Heart right ventricle (tissue), 16 donors: ENCODE data around the gene RAB10. TPM values are rescaled to one million over a fixed set of nuclear protein-coding genes. Genes with fewer than 3 reads are reported as not detected.

Source experiments
- ATAC-seq, 8 donors: fragments of 200-7000 bp; cut with Tn5 transposase; one replicate each; pipeline ENCODE4 v1.9.1; 2020; ENCODE audit warnings: mild to moderate bottlenecking in 8 of 8, moderate library complexity in 8 of 8, moderate number of reproducible peaks in 1 of 8
- DNase-seq, 2 donors: peaks; one replicate each; pipeline ENCODE4 v3.0.0-alpha.2; 2020
- H3K27ac ChIP-seq, 10 donors: fragments of 200-600 bp; sonication (generic) in 2 of 10; one replicate each; pipeline versions ENCODE4 v1.5.0 to v1.8.0; 2020 to 2022; ENCODE audit warnings: mild to moderate bottlenecking in 3 of 10
- H3K27me3 ChIP-seq, 7 donors: fragments of 200-600 bp; one replicate each; pipeline ENCODE4 v1.8.0; 2021 to 2022; ENCODE audit warnings: mild to moderate bottlenecking in 2 of 7
- H3K36me3 ChIP-seq, 9 donors: fragments of 200-600 bp; sonication (generic) in 1 of 9; one replicate each; pipeline versions ENCODE4 v1.5.0 to v1.8.0; 2020 to 2022; ENCODE audit warnings: mild to moderate bottlenecking in 2 of 9
- H3K4me1 ChIP-seq, 9 donors: fragments of 200-600 bp; sonication (generic) in 1 of 9; one replicate each; pipeline versions ENCODE4 v1.5.0 to v1.8.0; 2020 to 2022; ENCODE audit warnings: mild to moderate bottlenecking in 4 of 9
- H3K4me3 ChIP-seq, 10 donors: fragments of 200-600 bp; sonication (generic) in 2 of 10; one replicate each; pipeline versions ENCODE4 v1.5.0 to v1.8.0; 2020 to 2022; ENCODE audit warnings: mild to moderate bottlenecking in 7 of 10, moderate library complexity in 2 of 10
- H3K9me3 ChIP-seq, 11 donors: fragments of 200-600 bp in 10 of 11; sonication (generic) in 2 of 11; one replicate each; pipeline versions ENCODE4 v1.5.0 to v1.8.0; 2013 to 2022; ENCODE audit warnings: mild to moderate bottlenecking in 2 of 11, control low read depth in 1 of 11, moderate library complexity in 1 of 11
- WGBS, 2 donors: extraction: QIAGEN DNeasy Blood & Tissue Kit; methylation state at CpG; one replicate each; pipeline ENCODE4 v1.1.7; 2013; ENCODE audit warnings: inconsistent platforms in 1 of 2; 5-methylcytosine and 5-hydroxymethylcytosine counted together
- intact Hi-C, 10 donors: fragments of 100-400 bp; cut with DNase I; formaldehyde crosslinking; loops; one replicate each; pipeline versions ENCODE4 v1.11.1 to v1.14.2; 2022
- polyA plus RNA-seq, 2 donors: library from polyadenylated mRNA; stranded (reverse); fragments of 200-250 nt; gene quantifications; one replicate each; pipeline ENCODE4 v1.2.3, GENCODE V29; 2013
- total RNA-seq, 10 donors: library from RNA; stranded (reverse); fragmentation: NEBNext Ultra II Directional in 3 of 10; extraction: Animal tissue kit (Norgen Biotek cat#: 25700) in 3 of 10; gene quantifications; one replicate each; pipeline versions ENCODE4 v1.2.1 to v1.2.4, GENCODE V29; 2021 to 2023
- TF ChIP-seq, protein P1 (sequence below), 9 donors: fragments of 200-600 bp; sonication (generic) in 2 of 9; IDR thresholded peaks; one replicate each; pipeline versions ENCODE4 v1.5.0 to v1.8.0; 2021 to 2022; ENCODE audit warnings: antibody characterized with exemption in 9 of 9, mild to moderate bottlenecking in 5 of 9, moderate library complexity in 1 of 9
- donor health status: Arrhythmogenic right ventricular cardiomyopathy.
- donor health status: ischemic (EF 13 %, LVEDD 7.1; RV severe dilation, severe dysfunction).
- donor health status: healthy with polysubstance abuse.
- donor health status: DM: no; HTN: yes; CAD: no.
- donor health status: DM: no; HTN: no; CAD: no.
- donor health status: ischemic (EF 25% LVEDD 6.9; RV normal size, moderate dysfunction).
- donor health status: ischemic (EF 25% LVEDD 5.7; RV mildly dilated, moderate dysfunction).
- donor health status: healthy.
- donor health status: DM: yes; HTN: yes; CAD: no.
- donor health status: Ischemic cardiomyopathy.
- donor health status: ischemic (EF 35%, LVEDD 5.7; RV mildly dilated, moderate dysfunction).
- donor health status: nonischemic (EF 11% LVEDD 7.7; RV severe dilation, severe dysfunction).
- donor health status: DM: yes; HTN: yes; CAD: no.
- donor health status: PGD.
- donor health status: ischemic (EF 29% LVEDD 5.4; RV normal size, mild dysfunction).
- donor health status: nonischemic (EF 23%, LVEDD 6.1; RV moderate dilation, normal function).

RAB10 gene
- total and polyA plus RNA-seq, 12 donors = 32.2 to 110 (median 94.2) TPM

DNA sequence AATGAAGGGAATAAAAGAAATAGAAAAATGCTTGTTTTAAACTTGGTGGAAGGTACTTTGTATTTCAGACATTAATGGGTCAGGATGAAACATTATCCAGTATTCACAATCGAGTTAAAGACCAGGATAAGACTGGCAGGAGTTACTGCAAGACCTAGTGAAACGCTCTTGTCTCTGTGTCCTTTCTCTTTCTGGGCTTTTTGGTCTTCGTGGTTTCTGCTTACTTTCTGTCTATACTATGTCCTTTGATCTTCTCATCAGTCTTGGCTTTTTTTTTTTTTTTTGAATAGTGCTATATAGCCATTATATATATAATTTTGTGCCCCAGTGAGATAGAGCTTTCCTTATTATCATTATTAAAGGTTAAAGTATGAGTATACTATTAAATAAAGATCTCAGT, 96.9 kb downstream of the RAB10 start:
- Histone ChIP-seq H3K4me1 (peaks cover 0 to 22% (median 10%) of the 10 kb centered on the region in 9 donors), H3K4me3 (no peak overlapping the region), H3K27ac (no peak overlapping the region), H3K36me3 (peaks cover 0 to 87% (median 6%) of the 10 kb centered on the region in 9 donors), H3K9me3 (no peaks in the 10 kb centered on the region), H3K27me3 (no peaks in the 10 kb centered on the region)
- TF ChIP-seq, protein P1, sequence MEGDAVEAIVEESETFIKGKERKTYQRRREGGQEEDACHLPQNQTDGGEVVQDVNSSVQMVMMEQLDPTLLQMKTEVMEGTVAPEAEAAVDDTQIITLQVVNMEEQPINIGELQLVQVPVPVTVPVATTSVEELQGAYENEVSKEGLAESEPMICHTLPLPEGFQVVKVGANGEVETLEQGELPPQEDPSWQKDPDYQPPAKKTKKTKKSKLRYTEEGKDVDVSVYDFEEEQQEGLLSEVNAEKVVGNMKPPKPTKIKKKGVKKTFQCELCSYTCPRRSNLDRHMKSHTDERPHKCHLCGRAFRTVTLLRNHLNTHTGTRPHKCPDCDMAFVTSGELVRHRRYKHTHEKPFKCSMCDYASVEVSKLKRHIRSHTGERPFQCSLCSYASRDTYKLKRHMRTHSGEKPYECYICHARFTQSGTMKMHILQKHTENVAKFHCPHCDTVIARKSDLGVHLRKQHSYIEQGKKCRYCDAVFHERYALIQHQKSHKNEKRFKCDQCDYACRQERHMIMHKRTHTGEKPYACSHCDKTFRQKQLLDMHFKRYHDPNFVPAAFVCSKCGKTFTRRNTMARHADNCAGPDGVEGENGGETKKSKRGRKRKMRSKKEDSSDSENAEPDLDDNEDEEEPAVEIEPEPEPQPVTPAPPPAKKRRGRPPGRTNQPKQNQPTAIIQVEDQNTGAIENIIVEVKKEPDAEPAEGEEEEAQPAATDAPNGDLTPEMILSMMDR (IDR thresholded peaks at IDR 0.05) = no peak
- intact Hi-C loops = loop anchor here in 1 of 10 donors (5.0 to 10.0 kb wide), 2 partner anchors 38 to 276 kb away; no protein-coding TSS in a partner anchor
- 92 to 95% methylated on average over 3 of the region's 3 CpGs for WGBS, 2 donors
- ATAC-seq (no peak), DNase-seq (no peak)

DNA sequence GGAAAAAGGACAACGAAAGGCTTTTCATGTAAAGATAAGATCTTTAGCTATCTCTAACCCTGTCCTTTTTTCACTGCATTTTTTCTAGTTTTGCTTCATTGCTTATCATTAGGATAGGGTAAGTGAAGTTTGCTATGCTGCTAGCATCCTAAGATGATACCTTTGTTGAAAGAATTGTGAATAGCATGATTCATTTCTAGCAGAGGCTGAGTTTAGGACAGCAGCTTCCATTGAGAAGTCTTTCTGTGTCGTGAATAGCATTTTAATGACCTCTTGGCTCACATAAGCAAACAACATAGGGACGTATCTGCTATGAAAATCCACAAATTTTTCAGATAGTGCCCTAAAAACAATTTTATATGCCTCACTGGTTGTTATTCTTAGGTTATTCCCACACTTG, 102.6 kb downstream of the RAB10 start:
- no peak overlapping the region for H3K27ac ChIP-seq
- H3K4me1 ChIP-seq = peaks cover 0 to 22% (median 6%) of the 10 kb centered on the region in 9 donors
- no peaks in the 10 kb centered on the region for H3K9me3 ChIP-seq
- TF ChIP-seq, protein P1 (IDR thresholded peaks at IDR 0.05) = no peak
- 65 to 70% methylated on average over 3 of the region's 3 CpGs for WGBS, 2 donors
- H3K27me3 ChIP-seq = no peaks in the 10 kb centered on the region
- no peak overlapping the region for H3K4me3 ChIP-seq
- H3K36me3 ChIP-seq = peaks cover 0 to 58% (median 11%) of the 10 kb centered on the region in 9 donors
- intact Hi-C loops = loop anchor here in 1 of 10 donors (10.0 kb wide), 1 partner anchor 282 kb away; no protein-coding TSS in a partner anchor
- ATAC-seq = no peak
- no peak for DNase-seq

- ATAC-seq = no peak
- no peak overlapping the region for H3K4me3 ChIP-seq
- TF ChIP-seq, protein P1 (IDR thresholded peaks at IDR 0.05) = no peak
Measured at GRCh38 chr2:26139269-26140183, 105.6 kb downstream of the RAB10 start.

DNA sequence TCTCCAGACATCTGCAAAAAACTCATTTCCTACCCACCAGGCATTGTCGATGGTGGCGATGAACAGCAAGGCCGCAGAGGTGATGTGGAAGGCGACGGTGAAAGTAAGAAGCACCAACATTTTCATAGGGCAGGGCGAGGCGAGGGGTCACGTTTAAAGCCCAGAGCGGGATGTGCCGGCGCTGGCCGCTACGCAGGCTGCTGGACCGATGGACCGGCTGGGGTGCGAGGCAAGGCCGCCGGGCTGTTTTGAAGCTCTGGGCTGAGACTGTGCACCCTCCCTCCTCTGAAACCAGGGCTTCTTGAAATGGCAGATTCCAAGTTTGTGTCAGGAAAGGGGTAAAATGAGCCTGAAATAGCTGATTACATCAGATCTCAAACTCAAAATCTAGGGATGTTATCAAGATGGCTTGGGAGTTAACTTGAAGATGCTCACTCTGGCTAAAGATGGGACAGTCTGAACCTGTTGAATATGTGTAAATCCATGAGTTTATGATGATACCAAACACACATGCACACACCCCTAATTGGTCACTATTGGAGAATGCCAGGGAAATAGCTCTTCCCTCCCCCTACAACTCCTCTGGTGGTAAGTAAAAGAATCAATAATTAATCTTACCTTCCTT, 107.4 kb downstream of the RAB10 start:
- Histone ChIP-seq H3K27me3 (no peaks in the 10 kb centered on the region), H3K36me3 (peaks cover 0 to 10% (median 0%) of the 10 kb centered on the region in 9 donors), H3K4me3 (no peak overlapping the region), H3K9me3 (no peaks in the 10 kb centered on the region), H3K4me1 (peaks cover 0 to 9% (median 0%) of the 10 kb centered on the region in 9 donors), H3K27ac (no peak overlapping the region)
- intact Hi-C loops = loop anchor here in 7 of 10 donors (5.0 to 10.0 kb wide), 10 partner anchors 44 to 289 kb away; no protein-coding TSS in a partner anchor
- WGBS, 2 donors = 92% methylated on average over 18 of the region's 18 CpGs
- DNase-seq = no peak
- TF ChIP-seq, protein P1 (IDR thresholded peaks at IDR 0.05) = no peak
- no peak for ATAC-seq

More at GRCh38 chr2:26139269-26140183, 105.6 kb downstream of the RAB10 start:
- Histone ChIP-seq H3K4me1 (peaks cover 0 to 14% (median 4%) of the 10 kb centered on the region in 9 donors), H3K36me3 (peaks cover 0 to 28% (median 5%) of the 10 kb centered on the region in 9 donors), H3K27me3 (no peaks in the 10 kb centered on the region), H3K9me3 (no peaks in the 10 kb centered on the region), H3K27ac (no peak overlapping the region)
- intact Hi-C loops = loop anchor here in 8 of 10 donors (5.0 to 10.0 kb wide), 10 partner anchors 42 to 287 kb away; no protein-coding TSS in a partner anchor
- WGBS, 2 donors = 73 to 75% methylated on average over 12 of the region's 12 CpGs
- no peak for DNase-seq
